C1 segment of cervical spinal cord (tissue), 14 donors: ENCODE results near the gene PNMA8B.
A peak's percentile ranks its signal among the peaks of the same experiment; 100 is the strongest.

Source experiments
- DNase-seq, 14 donors: peaks; one replicate each; lab custom pipeline; 2025; lab: John Stamatoyannopoulos, UW

PNMA8B gene

GRCh38 chr19:46487178-46487801, 8.4 kb downstream of the PNMA8B start:
- peak in 1 of 14 donors; percentile 23 for DNase-seq

GRCh38 chr19:46486358-46486757, 9.3 kb downstream of the PNMA8B start:
- DNase-seq: no peak

- DNase-seq: no peak
These were observed 11.0 kb downstream of the PNMA8B start for GRCh38 chr19:46484656-46485055.

GRCh38 chr19:46482631-46483030, 13.0 kb downstream of the PNMA8B start:
- DNase-seq: no peak

- no peak for DNase-seq
These were observed 13.7 kb downstream of the PNMA8B start for GRCh38 chr19:46481947-46482346.

- no peak for DNase-seq
These were observed 14.3 kb downstream of the PNMA8B start for GRCh38 chr19:46481223-46481848.

GRCh38 chr19:46480415-46480814, 15.3 kb downstream of the PNMA8B start:
- DNase-seq: no peak

GRCh38 chr19:46478356-46478986, 17.2 kb downstream of the PNMA8B start:
- no peak for DNase-seq

- no peak for DNase-seq
These were observed 19.7 kb downstream of the PNMA8B start for GRCh38 chr19:46475986-46476385.

- DNase-seq: no peak
These were observed 21.5 kb downstream of the PNMA8B start for GRCh38 chr19:46474211-46474610.

GRCh38 chr19:46472592-46472991, 23.1 kb downstream of the PNMA8B start:
- DNase-seq: no peak

GRCh38 chr19:46471811-46472543, 23.7 kb downstream of the PNMA8B start:
- DNase-seq: peak in 2 of 14 donors; percentile 35 to 51

GRCh38 chr19:46471116-46471733, 24.4 kb downstream of the PNMA8B start, which contains the start of gene PNMA8A:
TSS of gene PNMA8A (minus strand) at chr19:46471563. CDS start at chr19:46471035, 528 bp downstream.
- peak in 13 of 14 donors; percentile 37 to 86 (median 67) for DNase-seq

- DNase-seq: no peak
These were observed 25.3 kb downstream of the PNMA8B start for GRCh38 chr19:46470376-46470775.

- DNase-seq: no peak
These were observed 26.0 kb downstream of the PNMA8B start for GRCh38 chr19:46469541-46470185.

GRCh38 chr19:46466536-46467196, 29.0 kb downstream of the PNMA8B start:
- no peak for DNase-seq

GRCh38 chr19:46463516-46463915, 32.2 kb downstream of the PNMA8B start:
- no peak for DNase-seq

- no peak for DNase-seq
These were observed 34.1 kb downstream of the PNMA8B start for GRCh38 chr19:46461537-46461936.

GRCh38 chr19:46460981-46461380, 34.7 kb downstream of the PNMA8B start:
- DNase-seq: no peak

- no peak for DNase-seq
These were observed 35.6 kb downstream of the PNMA8B start for GRCh38 chr19:46460055-46460454.

- no peak for DNase-seq
These were observed 38.7 kb downstream of the PNMA8B start for GRCh38 chr19:46456930-46457329.
